SJCRH30 (cell line): ENCODE results near the gene ATP6AP1. TPM values are rescaled to one million over a fixed set of nuclear protein-coding genes. Genes with fewer than 3 reads are reported as not detected.

Experiments
- DNase-seq, 2 experiments: peaks; one replicate each; pipeline ENCODE4 v3.0.0-alpha.2; 2015 to 2020
- H3K27ac ChIP-seq: fragments of 250-450 bp; sonication (Bioruptor Pico); 2 replicates; pipeline ENCODE4 v1.5.1; 2020; ENCODE audit warnings: mild to moderate bottlenecking, moderate library complexity
- H3K27me3 ChIP-seq: fragments of 250-450 bp; sonication (Bioruptor Pico); 2 replicates; pipeline ENCODE4 v1.5.1; 2020; ENCODE audit warnings: mild to moderate bottlenecking, moderate library complexity
- H3K36me3 ChIP-seq: fragments of 250-450 bp; sonication (Bioruptor Pico); 2 replicates; pipeline ENCODE4 v1.5.1; 2020; ENCODE audit warnings: mild to moderate bottlenecking, moderate library complexity
- H3K4me1 ChIP-seq: fragments of 250-450 bp; sonication (Bioruptor Pico); 2 replicates; pipeline ENCODE4 v1.5.1; 2020; ENCODE audit warnings: mild to moderate bottlenecking, moderate library complexity
- H3K4me3 ChIP-seq: fragments of 250-450 bp; sonication (Bioruptor Pico); 2 replicates; pipeline ENCODE4 v1.5.1; 2020; ENCODE audit warnings: mild to moderate bottlenecking, moderate library complexity
- H3K9me3 ChIP-seq: fragments of 250-450 bp; sonication (Bioruptor Pico); replicated peaks from 2 replicates; pipeline ENCODE4 v1.5.1; 2020; ENCODE audit warnings: mild to moderate bottlenecking, moderate library complexity
- total RNA-seq: library from RNA; depleted of rRNA; stranded (reverse); fragments of >200 nt; shearing (Covaris generic); gene quantifications from 2 replicates; pipeline ENCODE4 v1.2.3, GENCODE V29; 2014

Gene ATP6AP1
- total RNA-seq, 1 experiment from 2014 or later: 30.4 TPM

GRCh38 chrX:154408659-154409221 lies 19.7 kb upstream of the ATP6AP1 start:
- peak; percentile 32 to 62 for DNase-seq
- Histone ChIP-seq H3K36me3 (no peaks in the 10 kb centered on the region), H3K9me3 (no peaks in the 10 kb centered on the region), H3K27ac (peak overlapping the region; percentile 78), H3K4me3 (peak overlapping the region; percentile 51), H3K27me3 (no peaks in the 10 kb centered on the region), H3K4me1 (peaks cover 4% of the 10 kb centered on the region; the same call in 1 of the 2 replicates)

- H3K4me3 ChIP-seq: peak within 1 kb of the TSS; percentile 51
- peak; percentile 87 to 94 for DNase-seq
- no peaks in the 10 kb centered on the region for H3K9me3 ChIP-seq
- H3K4me1 ChIP-seq: peaks cover 4% of the 10 kb centered on the region; the same call in 1 of the 2 replicates
- no peaks in the 10 kb centered on the region for H3K36me3 ChIP-seq
- peak within 1 kb of the TSS; percentile 78 for H3K27ac ChIP-seq
- H3K27me3 ChIP-seq: no peaks in the 10 kb centered on the region
Observed at GRCh38 chrX:154409222-154409871, 19.1 kb upstream of the ATP6AP1 start, which contains the start of gene DNASE1L1. DNASE1L1 (minus strand) TSS chrX:154409254; CDS start chrX:154405568, 3,686 bp downstream.

GRCh38 chrX:154411981-154412340 lies 16.5 kb upstream of the ATP6AP1 start:
- peak; percentile 70 to 71 for DNase-seq
- Histone ChIP-seq H3K4me3 (peak overlapping the region; percentile 72), H3K27ac (peak overlapping the region; percentile 81), H3K4me1 (peaks cover 4% of the 10 kb centered on the region; the same call in 1 of the 2 replicates), H3K36me3 (no peaks in the 10 kb centered on the region), H3K9me3 (no peaks in the 10 kb centered on the region), H3K27me3 (no peaks in the 10 kb centered on the region)

- Histone ChIP-seq H3K27ac (no peak overlapping the region; the same call in 1 of the 2 replicates), H3K9me3 (no peaks in the 10 kb centered on the region), H3K36me3 (no peaks in the 10 kb centered on the region), H3K27me3 (no peaks in the 10 kb centered on the region), H3K4me3 (peak overlapping the region; percentile 72), H3K4me1 (peaks cover 4% of the 10 kb centered on the region; the same call in 1 of the 2 replicates)
- DNase-seq: no peak
Observed at GRCh38 chrX:154412468-154412867, 16.0 kb upstream of the ATP6AP1 start.

GRCh38 chrX:154413142-154413541 lies 15.3 kb upstream of the ATP6AP1 start:
- no peak for DNase-seq
- H3K27me3 ChIP-seq: no peaks in the 10 kb centered on the region
- H3K9me3 ChIP-seq: no peaks in the 10 kb centered on the region
- no peak overlapping the region for H3K4me3 ChIP-seq
- no peaks in the 10 kb centered on the region for H3K36me3 ChIP-seq
- peaks cover 11% of the 10 kb centered on the region; the same call in 1 of the 2 replicates for H3K4me1 ChIP-seq
- H3K27ac ChIP-seq: no peak overlapping the region

GRCh38 chrX:154417157-154417556 lies 11.3 kb upstream of the ATP6AP1 start:
- peaks cover 10% of the 10 kb centered on the region; the same call in 1 of the 2 replicates for H3K4me1 ChIP-seq
- H3K4me3 ChIP-seq: no peak overlapping the region
- peak; percentile 86 to 88 for DNase-seq
- H3K9me3 ChIP-seq: no peaks in the 10 kb centered on the region
- no peaks in the 10 kb centered on the region for H3K27me3 ChIP-seq
- H3K27ac ChIP-seq: peak overlapping the region; percentile 20; the same call in 1 of the 2 replicates
- no peaks in the 10 kb centered on the region for H3K36me3 ChIP-seq

GRCh38 chrX:154419189-154419588 lies 9.3 kb upstream of the ATP6AP1 start:
- H3K4me1 ChIP-seq: peaks cover 10% of the 10 kb centered on the region; the same call in 1 of the 2 replicates
- no peaks in the 10 kb centered on the region for H3K9me3 ChIP-seq
- no peak overlapping the region for H3K27ac ChIP-seq
- H3K27me3 ChIP-seq: no peaks in the 10 kb centered on the region
- no peaks in the 10 kb centered on the region for H3K36me3 ChIP-seq
- no peak for DNase-seq
- H3K4me3 ChIP-seq: no peak overlapping the region

GRCh38 chrX:154419688-154420401 lies 8.6 kb upstream of the ATP6AP1 start:
- Histone ChIP-seq H3K27me3 (no peaks in the 10 kb centered on the region), H3K27ac (no peak overlapping the region)
- no peak for DNase-seq

GRCh38 chrX:154420402-154420756 lies 8.1 kb upstream of the ATP6AP1 start:
- no peaks in the 10 kb centered on the region for H3K27me3 ChIP-seq
- no peak overlapping the region for H3K4me3 ChIP-seq
- DNase-seq: no peak
- H3K36me3 ChIP-seq: no peaks in the 10 kb centered on the region
- H3K27ac ChIP-seq: no peak overlapping the region
- H3K4me1 ChIP-seq: peaks cover 10% of the 10 kb centered on the region; the same call in 1 of the 2 replicates
- H3K9me3 ChIP-seq: no peaks in the 10 kb centered on the region

More at GRCh38 chrX:154419688-154420401, 8.6 kb upstream of the ATP6AP1 start:
- Histone ChIP-seq H3K4me3 (no peak overlapping the region), H3K36me3 (no peaks in the 10 kb centered on the region), H3K9me3 (no peaks in the 10 kb centered on the region), H3K4me1 (peaks cover 10% of the 10 kb centered on the region; the same call in 1 of the 2 replicates)

- no peak overlapping the region for H3K4me3 ChIP-seq
- H3K27ac ChIP-seq: no peak overlapping the region
- H3K36me3 ChIP-seq: no peaks in the 10 kb centered on the region
- no peaks in the 10 kb centered on the region for H3K9me3 ChIP-seq
- H3K4me1 ChIP-seq: no peaks in the 10 kb centered on the region
- DNase-seq: no peak
- H3K27me3 ChIP-seq: no peaks in the 10 kb centered on the region
Observed at GRCh38 chrX:154426916-154427770, 1.3 kb upstream of the ATP6AP1 start.

GRCh38 chrX:154429711-154430110 lies 1.2 kb downstream of the ATP6AP1 start:
- Histone ChIP-seq H3K27me3 (no peaks in the 10 kb centered on the region), H3K9me3 (no peaks in the 10 kb centered on the region), H3K27ac (no peak overlapping the region), H3K36me3 (0 out of 2 replicates have a peak, but pooled peaks cover under 1% of the 10 kb centered on the region), H3K4me3 (no peak overlapping the region), H3K4me1 (no peaks in the 10 kb centered on the region)
- no peak for DNase-seq

- Histone ChIP-seq H3K4me3 (no peak overlapping the region), H3K9me3 (no peaks in the 10 kb centered on the region), H3K27me3 (no peaks in the 10 kb centered on the region), H3K36me3 (0 out of 2 replicates have a peak, but pooled peaks cover 2% of the 10 kb centered on the region), H3K27ac (no peak overlapping the region), H3K4me1 (no peaks in the 10 kb centered on the region)
- no peak for DNase-seq
Observed at GRCh38 chrX:154430479-154430878, 2.0 kb downstream of the ATP6AP1 start.

- no peaks in the 10 kb centered on the region for H3K9me3 ChIP-seq
- H3K36me3 ChIP-seq: 0 out of 2 replicates have a peak, but pooled peaks cover 2% of the 10 kb centered on the region
- H3K4me3 ChIP-seq: no peak overlapping the region
- no peaks in the 10 kb centered on the region for H3K4me1 ChIP-seq
- no peak overlapping the region for H3K27ac ChIP-seq
- no peaks in the 10 kb centered on the region for H3K27me3 ChIP-seq
- DNase-seq: no peak
Observed at GRCh38 chrX:154430916-154431315, 2.4 kb downstream of the ATP6AP1 start.

GRCh38 chrX:154431341-154431740 lies 2.9 kb downstream of the ATP6AP1 start:
- Histone ChIP-seq H3K27ac (no peak overlapping the region), H3K4me1 (no peaks in the 10 kb centered on the region), H3K9me3 (no peaks in the 10 kb centered on the region), H3K27me3 (no peaks in the 10 kb centered on the region), H3K4me3 (no peak overlapping the region), H3K36me3 (0 out of 2 replicates have a peak, but pooled peaks cover 2% of the 10 kb centered on the region)
- DNase-seq: no peak
